T-helper 1 cell treated with Interleukin-12 subunit alpha and Interleukin-12 subunit beta and Interleukin-4 antibody, amounts not matched to agents 30 μg/mL and 1 μg/mL, for 36 hours (primary cell): ENCODE measurements around the gene PPP1R9A.

ENCODE experiments used
- H3K27ac Mint-ChIP-seq: one replicate; pipeline ENCODE4 v1.8.0; 2021; ENCODE audit warnings: mild to moderate bottlenecking, mixed read lengths
- H3K27me3 Mint-ChIP-seq: one replicate; pipeline ENCODE4 v1.8.0; 2021; ENCODE audit warnings: low read depth, mixed read lengths
- H3K36me3 Mint-ChIP-seq: one replicate; pipeline ENCODE4 v1.8.0; 2021; ENCODE audit warnings: low read depth, mixed read lengths
- H3K4me1 Mint-ChIP-seq: one replicate; pipeline ENCODE4 v1.8.0; 2021; ENCODE audit warnings: low read depth, mixed read lengths
- H3K4me3 Mint-ChIP-seq: one replicate; pipeline ENCODE4 v1.8.0; 2021; ENCODE audit warnings: mild to moderate bottlenecking, moderate library complexity, mixed read lengths
- H3K9me3 Mint-ChIP-seq: one replicate; pipeline ENCODE4 v1.8.0; 2021; ENCODE audit warnings: mixed read lengths

The PPP1R9A gene

GRCh38 chr7:95101422-95101821 is 194.0 kb downstream of the PPP1R9A start:
- H3K27me3 Mint-ChIP-seq: no peaks in the 10 kb centered on the region
- no peaks in the 10 kb centered on the region for H3K36me3 Mint-ChIP-seq
- H3K4me3 Mint-ChIP-seq: no peak overlapping the region
- no peaks in the 10 kb centered on the region for H3K9me3 Mint-ChIP-seq
- H3K4me1 Mint-ChIP-seq: no peaks in the 10 kb centered on the region
- no peak overlapping the region for H3K27ac Mint-ChIP-seq

- Mint-ChIP-seq H3K9me3 (no peaks in the 10 kb centered on the region), H3K4me1 (no peaks in the 10 kb centered on the region), H3K4me3 (no peak overlapping the region), H3K36me3 (no peaks in the 10 kb centered on the region), H3K27me3 (no peaks in the 10 kb centered on the region), H3K27ac (no peak overlapping the region)
Observed at GRCh38 chr7:95102662-95103061, 195.3 kb downstream of the PPP1R9A start.

GRCh38 chr7:95104739-95105138 is 197.3 kb downstream of the PPP1R9A start:
- no peaks in the 10 kb centered on the region for H3K9me3 Mint-ChIP-seq
- no peak overlapping the region for H3K27ac Mint-ChIP-seq
- no peaks in the 10 kb centered on the region for H3K36me3 Mint-ChIP-seq
- no peaks in the 10 kb centered on the region for H3K27me3 Mint-ChIP-seq
- H3K4me3 Mint-ChIP-seq: no peak overlapping the region
- H3K4me1 Mint-ChIP-seq: no peaks in the 10 kb centered on the region

- no peak overlapping the region for H3K27ac Mint-ChIP-seq
- H3K4me3 Mint-ChIP-seq: no peak overlapping the region
- no peaks in the 10 kb centered on the region for H3K36me3 Mint-ChIP-seq
- no peaks in the 10 kb centered on the region for H3K4me1 Mint-ChIP-seq
- H3K9me3 Mint-ChIP-seq: no peaks in the 10 kb centered on the region
- H3K27me3 Mint-ChIP-seq: no peaks in the 10 kb centered on the region
Observed at GRCh38 chr7:95105627-95106026, 198.2 kb downstream of the PPP1R9A start.

GRCh38 chr7:95106401-95106800 is 199.0 kb downstream of the PPP1R9A start:
- no peak overlapping the region for H3K4me3 Mint-ChIP-seq
- no peaks in the 10 kb centered on the region for H3K4me1 Mint-ChIP-seq
- H3K27me3 Mint-ChIP-seq: no peaks in the 10 kb centered on the region
- no peaks in the 10 kb centered on the region for H3K36me3 Mint-ChIP-seq
- H3K27ac Mint-ChIP-seq: no peak overlapping the region
- H3K9me3 Mint-ChIP-seq: no peaks in the 10 kb centered on the region

- no peak overlapping the region for H3K4me3 Mint-ChIP-seq
Observed at GRCh38 chr7:95110707-95111106, 203.3 kb downstream of the PPP1R9A start.

GRCh38 chr7:95113590-95113989 is 206.2 kb downstream of the PPP1R9A start:
- Mint-ChIP-seq H3K4me1 (no peaks in the 10 kb centered on the region), H3K4me3 (no peak overlapping the region), H3K36me3 (no peaks in the 10 kb centered on the region), H3K27me3 (no peaks in the 10 kb centered on the region), H3K9me3 (no peaks in the 10 kb centered on the region), H3K27ac (no peak overlapping the region)

More at GRCh38 chr7:95110707-95111106, 203.3 kb downstream of the PPP1R9A start:
- no peaks in the 10 kb centered on the region for H3K4me1 Mint-ChIP-seq
- no peaks in the 10 kb centered on the region for H3K9me3 Mint-ChIP-seq
- H3K36me3 Mint-ChIP-seq: no peaks in the 10 kb centered on the region
- H3K27ac Mint-ChIP-seq: no peak overlapping the region
- H3K27me3 Mint-ChIP-seq: no peaks in the 10 kb centered on the region

- Mint-ChIP-seq H3K27ac (no peak overlapping the region), H3K9me3 (no peaks in the 10 kb centered on the region), H3K27me3 (no peaks in the 10 kb centered on the region)
Observed at GRCh38 chr7:95126053-95126709, 218.8 kb downstream of the PPP1R9A start.

GRCh38 chr7:95132500-95132899 is 225.1 kb downstream of the PPP1R9A start:
- Mint-ChIP-seq H3K27ac (no peak overlapping the region), H3K4me3 (no peak overlapping the region), H3K4me1 (no peaks in the 10 kb centered on the region), H3K36me3 (no peaks in the 10 kb centered on the region), H3K9me3 (peaks cover 3% of the 10 kb centered on the region), H3K27me3 (no peaks in the 10 kb centered on the region)

More at GRCh38 chr7:95126053-95126709, 218.8 kb downstream of the PPP1R9A start:
- Mint-ChIP-seq H3K4me1 (no peaks in the 10 kb centered on the region), H3K36me3 (no peaks in the 10 kb centered on the region), H3K4me3 (no peak overlapping the region)

- H3K27ac Mint-ChIP-seq: no peak overlapping the region
- H3K27me3 Mint-ChIP-seq: no peaks in the 10 kb centered on the region
- H3K4me1 Mint-ChIP-seq: no peaks in the 10 kb centered on the region
- H3K9me3 Mint-ChIP-seq: no peaks in the 10 kb centered on the region
- no peaks in the 10 kb centered on the region for H3K36me3 Mint-ChIP-seq
- no peak overlapping the region for H3K4me3 Mint-ChIP-seq
Observed at GRCh38 chr7:95139922-95140321, 232.5 kb downstream of the PPP1R9A start.

- H3K36me3 Mint-ChIP-seq: no peaks in the 10 kb centered on the region
- no peaks in the 10 kb centered on the region for H3K9me3 Mint-ChIP-seq
- no peak overlapping the region for H3K4me3 Mint-ChIP-seq
- no peaks in the 10 kb centered on the region for H3K27me3 Mint-ChIP-seq
- H3K27ac Mint-ChIP-seq: no peak overlapping the region
- H3K4me1 Mint-ChIP-seq: no peaks in the 10 kb centered on the region
Observed at GRCh38 chr7:95141755-95142154, 234.4 kb downstream of the PPP1R9A start.

GRCh38 chr7:95144256-95144655 is 236.9 kb downstream of the PPP1R9A start:
- Mint-ChIP-seq H3K27me3 (no peaks in the 10 kb centered on the region), H3K9me3 (no peaks in the 10 kb centered on the region), H3K27ac (no peak overlapping the region)

GRCh38 chr7:95155965-95156364 is 248.6 kb downstream of the PPP1R9A start:
- Mint-ChIP-seq H3K4me3 (no peak overlapping the region), H3K4me1 (no peaks in the 10 kb centered on the region), H3K27me3 (no peaks in the 10 kb centered on the region), H3K9me3 (no peaks in the 10 kb centered on the region), H3K27ac (no peak overlapping the region), H3K36me3 (no peaks in the 10 kb centered on the region)

More at GRCh38 chr7:95144256-95144655, 236.9 kb downstream of the PPP1R9A start:
- no peaks in the 10 kb centered on the region for H3K36me3 Mint-ChIP-seq
- no peak overlapping the region for H3K4me3 Mint-ChIP-seq
- no peaks in the 10 kb centered on the region for H3K4me1 Mint-ChIP-seq

- no peaks in the 10 kb centered on the region for H3K27me3 Mint-ChIP-seq
- no peaks in the 10 kb centered on the region for H3K4me1 Mint-ChIP-seq
- no peaks in the 10 kb centered on the region for H3K36me3 Mint-ChIP-seq
- no peak overlapping the region for H3K27ac Mint-ChIP-seq
- no peaks in the 10 kb centered on the region for H3K9me3 Mint-ChIP-seq
- H3K4me3 Mint-ChIP-seq: no peak overlapping the region
Observed at GRCh38 chr7:95157381-95157780, 250.0 kb downstream of the PPP1R9A start.

- no peaks in the 10 kb centered on the region for H3K27me3 Mint-ChIP-seq
Observed at GRCh38 chr7:95169678-95170077, 262.3 kb downstream of the PPP1R9A start.

GRCh38 chr7:95172420-95172819 is 265.0 kb downstream of the PPP1R9A start:
- Mint-ChIP-seq H3K9me3 (no peaks in the 10 kb centered on the region), H3K4me3 (no peak overlapping the region), H3K27me3 (no peaks in the 10 kb centered on the region), H3K36me3 (no peaks in the 10 kb centered on the region), H3K4me1 (no peaks in the 10 kb centered on the region), H3K27ac (no peak overlapping the region)

More at GRCh38 chr7:95169678-95170077, 262.3 kb downstream of the PPP1R9A start:
- Mint-ChIP-seq H3K36me3 (no peaks in the 10 kb centered on the region), H3K27ac (no peak overlapping the region), H3K9me3 (no peaks in the 10 kb centered on the region), H3K4me3 (no peak overlapping the region), H3K4me1 (no peaks in the 10 kb centered on the region)
